Stimulated activated CD8-positive, alpha-beta memory T cell treated with anti-CD3 and anti-CD28 coated beads, Interleukin-4, amount 100 ng/mL, for 1 hour (primary cell): ENCODE results near the gene TANGO6.
"Not testable (repeated sequence)": the region's sequence is repeated elsewhere in the genome, so short reads cannot be mapped to it uniquely, and the experiment has no call there.

Source experiments
- DNase-seq, 2 donors: peaks; one replicate each; pipeline ENCODE4 v3.0.0-alpha.2; 2020; ENCODE audit warnings: low read depth in 2 of 2, low spot score in 1 of 2

The TANGO6 gene

GRCh38 chr16:69114346-69114975, 271.1 kb downstream of the TANGO6 start:
- DNase-seq = no peak

DNA sequence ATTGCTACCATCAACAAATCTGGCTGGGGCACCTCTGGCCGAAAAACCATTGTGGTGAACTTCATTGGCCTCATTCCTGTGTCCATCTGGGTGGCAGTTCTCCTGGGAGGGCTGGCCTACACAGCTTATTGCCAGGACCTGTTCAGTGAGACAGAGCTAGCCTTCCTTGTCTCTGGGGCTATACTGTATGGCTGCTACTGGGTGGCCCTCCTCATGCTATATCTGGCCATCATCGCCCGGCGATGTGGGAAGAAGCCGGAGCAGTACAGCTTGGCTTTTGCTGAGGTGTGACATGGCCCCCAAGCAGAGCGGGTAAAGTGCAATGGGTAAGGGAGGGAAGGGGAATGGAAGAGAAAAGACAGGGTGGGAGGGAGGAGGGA, 271.6 kb downstream of the TANGO6 start:
- no peak for DNase-seq

GRCh38 chr16:69115361-69115760, 272.0 kb downstream of the TANGO6 start:
- DNase-seq = no peak

DNA sequence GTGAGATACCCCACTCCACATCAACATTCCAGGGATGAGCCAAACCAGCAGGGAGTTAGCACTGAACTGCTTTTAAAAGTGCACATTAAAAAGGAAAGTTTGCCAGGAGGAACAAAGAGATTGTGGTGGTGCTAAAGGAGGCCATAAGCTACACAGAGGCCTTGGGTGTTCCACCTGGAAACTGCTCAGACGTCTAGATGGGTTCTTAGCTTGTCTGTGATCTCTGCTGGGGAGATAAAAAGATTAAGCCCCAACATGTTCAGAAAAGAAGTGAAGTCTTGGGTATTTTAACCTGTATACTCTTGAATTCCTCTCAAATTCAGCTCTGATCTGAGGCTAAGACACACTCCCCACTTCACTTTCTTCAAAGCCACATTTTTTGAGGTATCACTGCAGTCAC, 272.5 kb downstream of the TANGO6 start:
- DNase-seq = no peak

GRCh38 chr16:69116256-69116875, 273.0 kb downstream of the TANGO6 start:
- DNase-seq = no peak

DNA sequence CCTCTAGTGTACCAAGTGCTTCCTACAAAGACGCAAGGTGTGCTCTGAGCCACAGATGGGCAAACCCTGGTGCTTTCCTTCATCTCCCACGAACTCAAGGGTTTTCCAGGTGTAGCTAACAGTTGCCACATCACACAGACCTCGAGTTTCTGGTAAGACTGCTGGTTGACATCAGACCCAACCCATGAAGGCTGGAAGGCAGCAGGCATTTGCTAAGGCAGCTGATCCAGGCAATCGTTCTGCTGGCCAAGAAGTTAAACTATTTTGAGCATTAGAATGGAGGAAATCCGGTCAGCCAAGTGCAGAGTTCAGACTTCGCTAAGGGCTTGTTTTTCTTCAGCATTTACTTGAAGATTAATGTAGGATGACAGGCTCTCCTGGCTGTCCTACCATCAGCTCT, 273.6 kb downstream of the TANGO6 start:
- no peak for DNase-seq

GRCh38 chr16:69118468-69118867, 275.1 kb downstream of the TANGO6 start:
- no peak for DNase-seq

GRCh38 chr16:69118994-69119393, 275.7 kb downstream of the TANGO6 start:
- DNase-seq = no peak

GRCh38 chr16:69119536-69119935, 276.2 kb downstream of the TANGO6 start:
- no peak for DNase-seq

DNA sequence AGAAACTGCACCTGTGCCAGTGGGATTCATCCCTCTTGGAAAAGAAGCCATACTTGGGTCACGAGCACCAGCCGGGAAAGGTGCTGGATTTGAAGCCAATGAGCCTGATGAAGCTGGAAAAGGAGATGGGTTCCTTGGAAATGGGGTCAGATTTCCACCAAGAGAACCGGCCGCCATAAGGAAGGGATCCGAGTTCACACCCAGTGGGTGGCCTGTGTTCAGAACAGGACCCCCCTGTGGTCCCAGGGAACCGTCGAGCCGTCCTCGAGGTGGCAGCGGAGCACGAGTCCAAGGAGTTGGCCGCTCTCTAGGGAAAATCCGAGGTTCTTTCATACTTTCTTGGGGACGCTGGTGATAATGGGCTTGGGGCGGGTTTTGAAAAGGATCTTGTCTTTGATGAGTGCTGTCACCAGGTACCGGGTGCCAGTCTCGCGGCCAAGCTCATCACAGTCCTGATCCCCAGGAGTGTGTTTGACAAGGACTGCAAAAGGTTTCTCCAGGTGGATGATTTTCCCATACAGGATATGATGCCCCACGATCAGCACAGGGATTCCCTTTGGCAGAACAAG, 276.8 kb downstream of the TANGO6 start:
- DNase-seq = no peak

DNA sequence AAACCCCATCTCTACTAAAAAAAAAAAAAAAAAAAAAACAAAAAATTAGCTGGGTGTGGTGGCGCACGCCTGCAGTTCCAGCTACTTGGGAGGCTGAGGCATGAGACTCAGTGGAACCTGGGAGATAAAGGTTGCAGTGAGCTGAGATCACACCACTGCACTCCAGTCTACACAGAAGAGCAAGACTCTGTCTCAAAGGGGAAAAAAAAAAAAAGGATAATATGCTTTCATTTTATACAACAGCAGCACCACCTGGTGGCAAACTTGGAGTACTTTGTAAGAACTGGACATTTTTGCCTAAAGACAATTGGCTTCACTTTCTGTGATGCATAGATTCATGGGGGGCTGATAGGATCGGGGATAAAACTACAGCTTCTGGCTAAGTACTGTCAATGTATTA, 280.6 kb downstream of the TANGO6 start:
- peak; percentile 31 to 33 for DNase-seq

DNA sequence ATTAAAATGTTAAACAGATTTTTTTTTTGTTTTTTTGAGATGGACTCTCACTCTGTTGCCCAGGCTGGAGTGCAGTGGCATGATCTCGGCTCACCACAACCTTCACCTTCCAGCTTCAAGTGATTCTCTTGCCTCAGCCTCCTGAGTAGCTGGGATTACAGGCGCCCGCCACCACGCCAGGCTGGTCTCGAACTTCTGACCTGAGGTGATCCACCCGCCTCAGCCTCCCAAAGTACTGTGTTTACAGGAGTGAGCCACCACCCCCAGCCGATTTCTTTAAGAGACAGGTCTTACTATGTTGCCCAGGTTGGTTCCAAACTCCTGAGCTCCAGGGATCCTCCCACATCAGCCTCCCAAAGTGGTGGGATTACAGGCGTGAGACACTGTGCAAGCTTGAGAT, 281.1 kb downstream of the TANGO6 start:
- not testable (repeated sequence) for DNase-seq

GRCh38 chr16:69124961-69125360, 281.6 kb downstream of the TANGO6 start:
- DNase-seq = not testable (repeated sequence)

- no peak for DNase-seq
These were observed 282.9 kb downstream of the TANGO6 start for GRCh38 chr16:69126221-69126620.

DNA sequence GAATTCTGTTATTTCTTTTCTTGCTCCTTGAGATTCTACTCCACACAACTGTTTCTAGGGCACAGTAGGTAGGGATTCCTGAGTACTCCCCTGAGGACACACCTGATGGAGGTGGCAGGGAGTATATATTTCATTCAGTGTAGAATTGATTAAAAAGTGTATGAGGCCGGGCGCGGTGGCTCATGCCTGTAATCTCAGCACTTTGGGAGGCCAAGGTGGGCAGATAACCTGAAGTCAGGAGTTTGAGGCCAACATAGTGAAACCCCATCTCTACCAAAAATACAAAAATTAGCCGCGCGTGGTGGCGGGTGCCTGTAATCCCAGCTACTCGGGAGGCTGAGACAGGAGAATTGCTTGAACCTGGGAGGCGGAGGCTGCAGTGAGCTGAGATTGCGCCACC, 283.5 kb downstream of the TANGO6 start:
- DNase-seq = not testable (repeated sequence)

GRCh38 chr16:69127966-69128510, 284.7 kb downstream of the TANGO6 start:
- no peak for DNase-seq

DNA sequence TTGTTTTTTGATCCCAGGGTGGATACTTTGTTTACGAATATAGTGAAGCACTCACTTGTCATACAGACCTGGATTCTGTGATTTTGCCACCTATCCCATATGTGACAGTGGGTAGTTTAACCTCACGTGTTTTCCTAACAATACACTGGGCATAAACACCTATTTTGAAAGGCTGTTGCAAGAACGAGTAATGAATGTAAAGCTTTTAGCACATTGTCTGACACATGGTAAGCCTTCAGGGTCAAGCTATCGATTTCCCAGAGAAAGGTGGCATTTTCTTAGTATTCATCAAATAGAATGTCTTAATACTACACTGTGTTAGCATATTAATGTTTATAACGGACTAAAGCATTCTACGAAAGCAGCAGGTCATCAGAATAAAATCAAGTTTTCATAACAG, 287.1 kb downstream of the TANGO6 start:
- DNase-seq = no peak

- no peak for DNase-seq
These were observed 288.0 kb downstream of the TANGO6 start for GRCh38 chr16:69131167-69131838.

DNA sequence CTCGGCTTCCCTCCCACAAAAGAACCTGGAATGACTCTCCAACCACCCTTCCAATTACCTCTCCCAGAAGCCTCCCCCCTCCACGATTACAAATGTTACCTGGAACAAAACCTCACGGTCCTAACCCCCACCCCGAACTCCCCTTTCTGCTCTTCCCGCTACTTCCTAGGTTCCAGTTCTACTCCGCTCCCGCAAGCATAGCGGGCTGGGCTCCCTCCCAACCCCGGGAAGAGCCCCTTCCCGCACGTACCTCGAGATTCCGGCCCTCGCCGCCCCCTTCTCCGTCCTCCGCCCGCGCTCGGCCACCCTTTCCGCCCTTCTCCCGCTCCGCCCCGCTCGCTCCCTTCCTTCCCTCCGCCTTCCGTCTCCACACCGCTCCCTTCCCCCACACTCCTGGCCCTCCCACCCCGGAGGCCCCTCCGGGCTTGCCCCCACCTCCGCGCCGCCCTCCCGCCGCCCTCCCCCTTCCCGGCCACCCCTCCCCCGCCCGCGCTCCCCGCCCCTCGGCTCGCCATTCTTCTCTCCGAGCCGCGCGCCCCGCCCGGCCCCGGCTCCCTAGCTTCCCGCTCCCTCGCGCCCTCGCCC, 288.6 kb downstream of the TANGO6 start:
- peak; percentile 38 to 49 for DNase-seq

- peak; percentile 68 to 69 for DNase-seq
These were observed 289.3 kb downstream of the TANGO6 start, which contains the start of the genes CHTF8 and UTP4 for GRCh38 chr16:69132424-69133252. Gene CHTF8 (minus strand): TSS chr16:69132588. CDS start chr16:69121458, 11,130 bp downstream. Gene UTP4 (plus strand): TSS chr16:69132649. CDS start chr16:69133460, 811 bp downstream.
